ENCODE data around the gene ZNF408. TPM values are rescaled to one million over a fixed set of nuclear protein-coding genes. Genes with fewer than 3 reads are reported as not detected.

The ZNF408 gene
- total and polyA plus RNA-seq, 2 of the 13 experiments (the other 11 are each of a cell fraction or from before 2014, with no cell fraction given), result 11.2 to 12.5 TPM

- no peak for TF ChIP-seq ZNF414 (CRISPR knock-in tag; IDR thresholded peaks at IDR 0.05)
- no peak for TF ChIP-seq ZBTB40 (IDR thresholded peaks at IDR 0.05)
- TF ChIP-seq ZBTB40 (CRISPR knock-in tag; IDR thresholded peaks at IDR 0.05), result peak; percentile 86
- peak; percentile 67; the same call in 1 of the 2 replicates for TF ChIP-seq ZGPAT (CRISPR knock-in tag; IDR thresholded peaks at IDR 0.05)
- no peak for TF ChIP-seq ZNF33A (CRISPR knock-in tag; IDR thresholded peaks at IDR 0.05; ENCODE audit: borderline replicate concordance)
- TF ChIP-seq ZNF496 (CRISPR knock-in tag; IDR thresholded peaks at IDR 0.05; ENCODE audit: insufficient replicate concordance), result no peak
- peak; percentile 100 for TF ChIP-seq ZNF687 (CRISPR knock-in tag; IDR thresholded peaks at IDR 0.05)
- TF ChIP-seq KDM5B (CRISPR knock-in tag; IDR thresholded peaks at IDR 0.05; ENCODE audit: borderline replicate concordance), result no peak; the same call in 1 of the 2 replicates
- TF ChIP-seq ZIK1 (CRISPR knock-in tag; IDR thresholded peaks at IDR 0.05; ENCODE audit: borderline replicate concordance, low read depth), result 0 out of 2 replicates have a peak, but pooled peaks have one; percentile 54
Observed at GRCh38 chr11:46695345-46696211, 5.3 kb upstream of the ZNF408 start (continued).
